MM.1S (cell line): ENCODE measurements around the gene ZNF723.

Experiments used
- DNase-seq: peaks from one replicate; pipeline ENCODE4 v3.0.0-alpha.2; 2015
- H2AFZ ChIP-seq: fragments of 300-600 bp; sonication (generic); 2 replicates; pipeline ENCODE4 v1.6.0; 2016; ENCODE audit warnings: antibody characterized with exemption, low read length
- H3F3A ChIP-seq: fragments of 300-600 bp; sonication (generic); 2 replicates; pipeline ENCODE4 v1.6.1; 2016; ENCODE audit warnings: mild to moderate bottlenecking, antibody characterized with exemption, low read length, moderate library complexity, mixed read lengths; ENCODE audit not compliant: insufficient read depth
- H3K27ac ChIP-seq: fragments of 300-600 bp; sonication (generic); 2 replicates; pipeline ENCODE4 v1.5.1; 2016; ENCODE audit warnings: mild to moderate bottlenecking, low read length
- H3K27me3 ChIP-seq: fragments of 300-600 bp; sonication (generic); replicated peaks from 2 replicates; pipeline ENCODE4 v1.6.0; 2016; ENCODE audit warnings: low read length; ENCODE audit not compliant: insufficient read depth
- H3K36me3 ChIP-seq: fragments of 300-600 bp; sonication (generic); replicated peaks from 2 replicates; pipeline ENCODE4 v1.6.1; 2016; ENCODE audit warnings: mild to moderate bottlenecking, low read length, mixed read lengths; ENCODE audit not compliant: insufficient read depth
- H3K4me1 ChIP-seq: fragments of 300-600 bp; sonication (generic); 2 replicates; pipeline ENCODE4 v1.6.1; 2016; ENCODE audit warnings: low read length, mixed read lengths
- H3K4me2 ChIP-seq: fragments of 300-600 bp; sonication (generic); 2 replicates; pipeline ENCODE4 v1.6.0; 2016; ENCODE audit warnings: low read depth, low read length
- H3K4me3 ChIP-seq: fragments of 300-600 bp; sonication (generic); 2 replicates; pipeline ENCODE4 v1.5.1; 2016; ENCODE audit warnings: low read length, mixed read lengths
- H3K79me2 ChIP-seq: fragments of 300-600 bp; sonication (generic); 2 replicates; pipeline ENCODE4 v1.6.1; 2016; ENCODE audit warnings: mixed run types, low read length, mixed read lengths
- H3K9ac ChIP-seq: fragments of 300-600 bp; sonication (generic); 2 replicates; pipeline ENCODE4 v1.6.1; 2016; ENCODE audit warnings: low read length, mixed read lengths
- H3K9me2 ChIP-seq: fragments of 300-600 bp; sonication (generic); replicated peaks from 2 replicates; pipeline ENCODE4 v1.6.1; 2016; ENCODE audit warnings: mild to moderate bottlenecking, low read length, mixed read lengths; ENCODE audit not compliant: insufficient read depth
- H3K9me3 ChIP-seq: fragments of 300-600 bp; sonication (generic); replicated peaks from 2 replicates; pipeline ENCODE4 v1.6.1; 2016; ENCODE audit warnings: mild to moderate bottlenecking, low read length, mixed read lengths; ENCODE audit not compliant: insufficient read depth
- H4K20me1 ChIP-seq: fragments of 300-600 bp; sonication (generic); 2 replicates; pipeline ENCODE4 v1.6.1; 2016; ENCODE audit warnings: mild to moderate bottlenecking, low read length, moderate library complexity, mixed read lengths; ENCODE audit not compliant: insufficient read depth
- CTCF ChIP-seq: fragments of 300-600 bp; sonication (generic); IDR thresholded peaks from 2 replicates; pipeline ENCODE4 v1.5.1; 2016; ENCODE audit warnings: antibody characterized with exemption, low read length, mixed read lengths
- EZH2 ChIP-seq: fragments of 300-600 bp; sonication (generic); optimal IDR thresholded peaks from 2 replicates; pipeline ENCODE3; 2017; ENCODE audit warnings: low read depth, mild to moderate bottlenecking, antibody characterized with exemption, low read length, mixed read lengths
- EZH2phosphoT487 ChIP-seq: fragments of 300-600 bp; sonication (generic); IDR thresholded peaks from 2 replicates; pipeline ENCODE4 v1.6.1; 2018; ENCODE audit warnings: antibody characterized with exemption, low read length

The ZNF723 gene

GRCh38 chr19:22901431-22902130 lies 69.5 kb downstream of the ZNF723 start:
- H3F3A ChIP-seq: no peaks in the 10 kb centered on the region
- H2AFZ ChIP-seq: no peak overlapping the region
- DNase-seq: no peak
- no peaks in the 10 kb centered on the region for H3K36me3 ChIP-seq
- H3K4me1 ChIP-seq: no peaks in the 10 kb centered on the region
- H3K27me3 ChIP-seq: no peaks in the 10 kb centered on the region
- no peaks in the 10 kb centered on the region for H3K9me2 ChIP-seq
- no peaks in the 10 kb centered on the region for H3K79me2 ChIP-seq
- H3K4me2 ChIP-seq: no peak overlapping the region
- no peak overlapping the region for H3K4me3 ChIP-seq
- no peaks in the 10 kb centered on the region for H3K9me3 ChIP-seq
- TF ChIP-seq EZH2 (no peak), CTCF (no peak), EZH2phosphoT487 (no peak)
- no peak overlapping the region for H3K9ac ChIP-seq
- no peak overlapping the region for H3K27ac ChIP-seq
- H4K20me1 ChIP-seq: no peaks in the 10 kb centered on the region
